Mononuclear cell (primary cell): ENCODE measurements around the gene TMEM72. TPM values are rescaled to one million over a fixed set of nuclear protein-coding genes. Genes with fewer than 3 reads are reported as not detected.
A peak's percentile ranks its signal among the peaks of the same experiment; 100 is the strongest.

Source experiments
- H3K27me3 ChIP-seq: 2 replicates; pipeline ENCODE4 v1.6.0; 2011; ENCODE audit warnings: low read length, control low read depth; ENCODE audit not compliant: insufficient read depth
- H3K4me1 ChIP-seq: 2 replicates; pipeline ENCODE4 v1.5.1; 2011; ENCODE audit warnings: mild to moderate bottlenecking, low read length, control low read depth; ENCODE audit not compliant: insufficient read depth
- H3K4me3 ChIP-seq: 2 replicates; pipeline ENCODE4 v1.5.1; 2011; ENCODE audit warnings: mild to moderate bottlenecking, low read length, moderate library complexity
- H3K9me3 ChIP-seq: 2 replicates; pipeline ENCODE4 v1.5.1; 2011; ENCODE audit warnings: low read depth, mild to moderate bottlenecking, control low read depth, low read length
- total RNA-seq: library from RNA; depleted of rRNA; stranded (reverse); fragments of >200 nt; gene quantifications from one replicate; pipeline ENCODE4 v1.2.3, GENCODE V29; 2012

TMEM72 gene
- total RNA-seq, 1 donor, result not detected

DNA sequence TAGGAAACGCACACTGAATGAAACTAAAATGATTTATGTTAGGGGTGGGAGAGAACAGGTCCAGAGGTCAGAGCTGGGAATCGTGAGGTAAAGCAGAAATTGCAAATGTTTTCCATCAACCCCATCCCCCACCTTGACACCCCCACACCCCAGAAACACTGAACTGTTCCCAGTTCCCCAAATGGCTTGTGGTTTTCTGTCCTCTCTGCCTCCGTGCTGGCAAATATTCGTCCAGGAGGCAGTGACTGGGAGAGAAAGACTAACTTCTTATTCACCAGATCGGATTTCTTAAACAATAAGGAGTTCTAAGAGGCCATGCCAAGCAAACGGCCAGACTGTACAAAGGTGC lies 47.7 kb downstream of the TMEM72 start:
- Histone ChIP-seq H3K9me3 (no peaks in the 10 kb centered on the region), H3K27me3 (no peaks in the 10 kb centered on the region), H3K4me3 (peak overlapping the region; percentile 87), H3K4me1 (peaks cover 68% of the 10 kb centered on the region)

DNA sequence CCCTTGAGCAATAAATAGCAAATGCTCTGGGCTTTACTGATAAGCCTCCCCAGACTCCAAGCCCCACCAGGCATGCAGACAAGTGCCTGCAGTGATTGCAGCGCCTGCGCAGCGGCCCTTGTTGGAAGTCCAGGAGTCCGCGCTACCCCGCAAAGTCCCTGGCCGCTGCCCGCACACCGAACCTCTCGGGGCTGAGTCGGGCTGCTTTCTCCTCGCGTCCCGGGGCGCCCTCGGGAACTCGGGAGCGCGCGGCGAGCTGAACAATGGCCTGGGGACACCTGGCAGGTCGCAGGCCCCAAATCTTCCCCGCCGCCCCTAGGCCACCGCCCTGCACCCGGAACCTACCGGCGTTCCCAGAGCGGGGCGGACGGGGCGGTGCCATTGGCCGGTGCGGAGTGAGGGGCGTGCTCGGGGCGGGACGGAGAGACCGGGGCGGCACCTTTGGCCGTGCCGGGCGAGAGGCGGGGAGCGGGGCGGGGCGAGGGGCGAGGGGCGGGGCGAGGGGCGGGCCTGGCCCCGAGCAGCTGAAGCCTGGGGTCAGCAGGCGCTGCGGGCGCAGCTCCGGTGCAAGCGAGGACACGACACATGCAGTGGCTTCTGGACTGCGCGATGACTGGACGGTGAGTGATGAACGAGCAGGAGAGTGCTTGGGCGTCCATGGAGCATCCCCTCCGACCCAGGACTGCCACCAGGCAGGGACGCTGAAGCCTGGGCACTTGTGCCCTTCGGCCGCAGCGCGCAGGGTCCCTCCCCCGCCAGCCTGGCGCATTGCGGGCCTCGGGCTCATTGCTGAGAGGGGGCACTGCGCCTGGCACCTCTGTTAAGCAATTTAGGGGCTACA lies 48.3 kb downstream of the TMEM72 start, which contains the start of gene RASSF4:
RASSF4 (plus strand) TSS at position 556 of the 841 bp plus-strand sequence. CDS start 10,401 bp downstream, outside the sequence.
- Histone ChIP-seq H3K27me3 (no peaks in the 10 kb centered on the region), H3K4me3 (peak within 1 kb of the TSS; percentile 87), H3K4me1 (peaks cover 74% of the 10 kb centered on the region), H3K9me3 (no peaks in the 10 kb centered on the region)

DNA sequence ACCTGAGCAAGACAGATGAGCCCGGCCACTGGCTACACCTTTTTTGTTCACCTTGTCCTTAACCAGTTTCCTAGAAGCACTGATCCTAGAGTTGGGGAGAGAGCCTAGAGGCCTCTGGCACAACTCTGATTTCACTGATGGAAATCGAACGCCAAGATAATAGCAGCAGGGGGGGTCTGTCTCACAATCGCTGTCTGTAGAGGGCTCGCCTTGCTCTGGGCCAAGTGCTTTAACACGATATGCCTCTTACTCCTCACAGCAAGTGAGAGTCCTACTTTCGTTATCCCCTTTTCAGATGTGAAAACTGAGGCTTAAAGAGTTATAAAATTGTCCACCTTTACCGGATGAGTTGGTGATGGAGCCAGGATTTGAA lies 48.9 kb downstream of the TMEM72 start:
- no peaks in the 10 kb centered on the region for H3K9me3 ChIP-seq
- peaks cover 80% of the 10 kb centered on the region for H3K4me1 ChIP-seq
- H3K4me3 ChIP-seq, result peak overlapping the region; percentile 87
- H3K27me3 ChIP-seq, result no peaks in the 10 kb centered on the region

DNA sequence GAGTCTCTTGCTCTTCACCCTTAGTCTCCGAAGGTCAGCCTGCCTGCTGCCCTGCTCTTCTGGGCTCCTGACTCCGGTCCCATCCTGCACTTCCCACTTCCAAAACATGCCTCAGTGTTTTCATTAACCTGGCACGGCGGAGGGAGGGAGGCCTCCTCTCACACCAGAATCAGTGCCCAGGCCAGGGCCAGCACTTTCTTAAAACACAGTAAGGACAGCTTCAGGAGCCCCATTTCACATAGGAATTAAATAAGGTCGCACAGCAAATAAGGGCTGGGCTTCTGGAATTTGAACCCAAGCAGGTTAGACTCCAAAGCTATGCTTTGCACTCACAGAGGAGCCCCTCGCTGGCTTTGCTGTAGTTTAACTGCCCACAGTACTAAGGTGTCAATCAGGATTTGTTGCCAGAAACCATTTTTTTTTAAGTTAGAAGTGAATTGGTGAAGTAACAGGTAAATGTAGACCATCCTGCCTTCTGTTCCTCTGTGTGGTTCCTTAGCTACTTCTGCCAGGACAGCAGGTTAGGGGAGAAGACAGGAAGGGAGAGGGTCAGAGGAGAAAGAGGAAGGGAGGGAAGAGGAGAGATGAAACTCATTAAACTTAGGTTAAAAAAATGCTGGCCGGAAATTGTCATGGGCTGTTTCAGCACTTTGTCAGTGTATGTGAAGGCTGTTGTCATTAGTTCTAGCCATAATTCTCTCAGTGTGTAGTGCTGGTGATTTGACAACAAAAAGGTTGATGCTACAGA lies 49.5 kb downstream of the TMEM72 start:
- Histone ChIP-seq H3K9me3 (no peaks in the 10 kb centered on the region), H3K4me1 (peaks cover 86% of the 10 kb centered on the region), H3K4me3 (peak overlapping the region; percentile 87), H3K27me3 (no peaks in the 10 kb centered on the region)

DNA sequence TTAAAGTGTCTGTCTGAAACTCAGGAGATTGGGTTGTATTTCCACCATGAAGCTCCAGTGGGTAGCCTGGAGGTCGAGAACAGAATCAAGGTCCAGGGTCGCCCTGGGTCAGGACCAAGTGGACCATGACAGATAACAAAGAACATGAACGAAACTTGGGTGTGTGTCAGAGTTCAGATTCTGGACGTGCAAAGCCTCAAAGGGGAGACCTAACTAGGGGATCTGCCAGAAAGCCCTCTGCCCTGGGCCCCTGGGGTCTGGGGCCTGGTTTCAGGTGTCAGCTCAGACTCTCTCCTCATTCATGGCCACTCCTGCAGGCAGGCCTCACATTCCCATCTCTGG lies 50.1 kb downstream of the TMEM72 start:
- Histone ChIP-seq H3K4me3 (peak overlapping the region; percentile 87), H3K27me3 (no peaks in the 10 kb centered on the region), H3K4me1 (peaks cover 91% of the 10 kb centered on the region), H3K9me3 (no peaks in the 10 kb centered on the region)

DNA sequence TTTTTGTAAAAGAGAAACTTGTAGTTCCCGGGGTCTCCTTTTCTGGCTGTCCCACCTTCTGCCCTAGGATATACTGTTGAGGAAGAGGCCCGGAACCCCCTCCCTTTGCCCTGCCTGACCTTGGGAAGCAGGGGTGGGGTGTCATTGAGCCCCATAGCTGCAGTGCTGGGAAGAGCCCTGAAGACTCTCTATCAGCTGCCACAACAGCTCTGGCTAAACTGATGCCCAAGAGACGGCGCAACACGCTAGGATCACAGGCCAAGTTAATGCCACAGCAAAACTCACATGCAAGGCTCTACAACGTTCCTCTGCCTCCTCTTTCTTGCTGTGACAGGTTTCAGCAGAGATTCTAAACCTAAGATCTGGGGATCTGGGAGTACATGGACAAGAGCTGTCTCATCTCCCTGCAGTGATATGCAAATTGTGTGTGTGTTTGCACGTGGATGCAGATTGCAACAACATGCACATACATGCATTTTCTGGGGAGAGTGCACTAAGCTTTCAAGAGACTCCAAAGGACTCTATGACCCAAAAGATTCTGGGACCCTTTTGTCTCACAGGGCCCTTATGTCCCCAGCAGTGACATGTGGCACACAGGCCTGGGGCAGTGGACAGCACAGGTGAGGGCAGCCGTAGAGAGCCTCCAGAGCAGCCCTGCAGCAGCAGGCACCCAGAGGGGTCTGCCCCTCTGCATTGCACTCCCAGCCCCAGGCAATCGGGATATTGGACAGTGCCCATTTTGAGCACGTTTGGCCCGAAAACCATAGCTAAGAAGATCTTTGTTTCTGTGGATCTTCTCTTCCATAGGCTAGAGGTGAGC lies 51.0 kb downstream of the TMEM72 start:
- Histone ChIP-seq H3K27me3 (no peaks in the 10 kb centered on the region), H3K9me3 (no peaks in the 10 kb centered on the region), H3K4me3 (no peak overlapping the region), H3K4me1 (peaks cover 94% of the 10 kb centered on the region)

DNA sequence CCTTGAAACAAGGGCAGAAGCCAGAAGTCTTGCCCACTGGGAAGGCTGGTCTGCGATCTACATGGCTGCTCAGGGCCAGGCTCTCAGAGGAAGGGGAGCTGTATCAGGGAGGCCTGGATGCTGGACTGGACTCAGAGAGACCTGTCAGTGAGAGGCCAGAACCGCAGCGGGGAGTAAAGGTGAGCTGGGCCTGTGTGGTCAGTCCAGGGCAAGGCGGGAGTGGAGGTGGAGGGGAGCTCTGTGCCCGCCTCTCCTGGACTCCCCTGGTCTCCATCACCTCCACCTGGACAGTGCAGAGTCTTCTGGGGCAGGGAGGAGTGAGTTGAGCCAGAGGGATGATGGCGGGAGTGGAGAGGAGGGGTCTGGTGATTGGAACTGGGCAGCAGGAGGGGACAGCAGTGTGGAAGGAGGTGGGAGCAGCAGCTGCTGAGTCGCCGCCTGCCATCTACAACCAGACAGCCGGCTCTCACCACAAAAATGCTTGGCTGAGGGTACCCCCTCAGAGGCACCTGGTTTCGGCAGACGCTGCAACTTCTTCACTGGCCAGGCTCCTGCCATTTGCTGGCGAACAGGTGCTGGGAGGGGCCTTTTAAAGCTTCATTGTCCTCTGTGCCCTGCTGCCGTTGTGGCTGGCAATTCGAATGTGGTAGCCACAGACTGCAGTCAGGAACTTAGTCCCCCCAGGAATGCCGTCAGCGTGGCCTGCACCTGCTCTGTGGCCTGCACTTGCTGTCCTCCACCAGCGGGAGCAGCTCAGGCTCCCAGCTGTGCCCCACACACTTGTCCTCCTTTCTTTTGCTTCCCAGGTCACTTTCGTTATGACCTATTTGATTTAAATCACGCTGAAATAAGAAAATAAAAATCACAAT lies 52.0 kb downstream of the TMEM72 start:
- Histone ChIP-seq H3K4me1 (peaks cover 94% of the 10 kb centered on the region), H3K27me3 (no peaks in the 10 kb centered on the region)

DNA sequence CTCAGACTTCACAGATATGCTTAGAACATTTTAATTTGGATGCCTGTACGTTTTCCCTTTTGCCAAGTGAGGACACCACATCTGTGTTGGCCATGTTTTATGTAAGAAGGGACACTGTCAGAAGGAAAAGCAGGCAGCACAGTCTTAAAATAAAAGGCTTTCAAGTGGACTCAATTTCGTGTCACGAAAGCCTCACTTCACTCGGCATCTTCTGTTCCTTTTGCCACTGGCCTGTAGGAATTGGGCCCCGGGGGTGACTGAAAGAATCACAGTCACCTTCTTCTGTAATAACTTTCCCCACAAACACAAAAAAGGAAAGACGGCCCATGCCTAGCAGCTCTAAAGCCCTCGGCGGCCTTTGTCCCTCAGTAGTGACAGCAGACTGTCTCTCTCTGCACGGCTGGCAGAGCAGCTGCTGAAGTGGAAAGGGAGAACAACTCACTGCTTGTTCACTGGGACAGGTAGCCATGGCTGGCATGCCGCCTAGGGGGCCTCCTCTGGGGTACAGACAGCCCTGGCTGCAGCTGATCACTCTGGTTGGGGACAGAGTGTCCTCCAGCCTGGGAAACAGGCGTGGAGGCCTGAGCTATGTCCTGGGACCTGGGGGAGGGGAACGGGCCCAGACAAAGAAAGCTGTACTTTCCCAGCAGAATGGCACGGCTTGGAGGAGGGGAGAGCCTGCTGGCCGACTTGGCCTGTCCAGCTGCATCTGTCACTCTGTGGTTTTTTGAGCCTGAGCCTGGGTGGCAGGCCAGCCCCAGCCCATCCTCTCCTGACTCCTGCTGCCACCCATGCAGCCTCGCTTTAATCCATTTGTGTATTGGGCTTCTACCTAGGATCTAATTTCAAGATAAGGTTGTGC lies 52.9 kb downstream of the TMEM72 start:
- no peak overlapping the region for H3K4me3 ChIP-seq

More for the DNA sequence above, 52.0 kb downstream of the TMEM72 start:
- H3K9me3 ChIP-seq, result no peaks in the 10 kb centered on the region
- H3K4me3 ChIP-seq, result no peak overlapping the region

DNA sequence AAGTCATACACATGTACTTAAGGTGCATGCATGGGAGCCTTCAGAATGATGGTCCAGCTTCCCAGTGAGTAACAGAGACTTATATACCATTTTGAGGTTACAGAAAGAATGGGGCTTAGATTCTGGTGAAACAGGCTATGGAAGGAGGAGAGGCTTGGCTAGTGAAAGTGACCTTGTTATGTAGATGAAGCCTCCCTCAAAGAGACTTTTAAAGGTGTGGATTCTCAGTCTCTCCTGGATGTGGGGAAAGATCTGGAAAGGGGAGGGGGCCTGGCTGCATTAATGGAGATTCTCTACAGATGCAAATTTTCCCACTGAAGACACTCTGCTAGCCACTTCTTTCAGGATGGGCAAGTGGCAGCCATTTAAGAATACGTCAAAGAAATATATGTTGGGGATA lies 54.0 kb downstream of the TMEM72 start:
- Histone ChIP-seq H3K4me3 (no peak overlapping the region), H3K27me3 (no peaks in the 10 kb centered on the region), H3K4me1 (peaks cover 99% of the 10 kb centered on the region), H3K9me3 (no peaks in the 10 kb centered on the region)

More for the DNA sequence above, 52.9 kb downstream of the TMEM72 start:
- Histone ChIP-seq H3K4me1 (peaks cover 94% of the 10 kb centered on the region), H3K9me3 (no peaks in the 10 kb centered on the region), H3K27me3 (no peaks in the 10 kb centered on the region)

DNA sequence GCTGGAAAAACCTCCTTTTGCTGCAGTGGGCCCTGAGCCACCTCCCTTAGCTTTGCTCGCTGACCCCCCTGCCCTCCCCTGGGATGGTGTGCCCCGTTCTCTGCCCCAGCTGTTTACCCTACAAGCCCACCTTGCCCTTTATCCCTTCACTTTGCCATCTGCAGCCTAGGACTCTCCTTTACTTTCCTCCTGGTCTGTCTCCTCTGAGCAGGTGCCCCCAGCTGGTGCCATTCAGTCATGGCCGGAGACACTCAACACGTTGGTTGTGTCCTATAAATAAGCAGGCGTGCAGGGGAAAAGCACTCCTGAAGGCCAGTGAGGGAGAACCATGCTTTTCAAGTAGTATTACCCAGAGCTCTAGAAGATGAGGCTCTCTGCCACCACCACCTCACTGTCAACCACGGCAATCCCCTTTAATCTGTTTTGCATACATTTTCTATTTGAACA lies 54.5 kb downstream of the TMEM72 start:
- Histone ChIP-seq H3K4me3 (no peak overlapping the region), H3K4me1 (peaks cover 98% of the 10 kb centered on the region), H3K27me3 (no peaks in the 10 kb centered on the region), H3K9me3 (no peaks in the 10 kb centered on the region)

DNA sequence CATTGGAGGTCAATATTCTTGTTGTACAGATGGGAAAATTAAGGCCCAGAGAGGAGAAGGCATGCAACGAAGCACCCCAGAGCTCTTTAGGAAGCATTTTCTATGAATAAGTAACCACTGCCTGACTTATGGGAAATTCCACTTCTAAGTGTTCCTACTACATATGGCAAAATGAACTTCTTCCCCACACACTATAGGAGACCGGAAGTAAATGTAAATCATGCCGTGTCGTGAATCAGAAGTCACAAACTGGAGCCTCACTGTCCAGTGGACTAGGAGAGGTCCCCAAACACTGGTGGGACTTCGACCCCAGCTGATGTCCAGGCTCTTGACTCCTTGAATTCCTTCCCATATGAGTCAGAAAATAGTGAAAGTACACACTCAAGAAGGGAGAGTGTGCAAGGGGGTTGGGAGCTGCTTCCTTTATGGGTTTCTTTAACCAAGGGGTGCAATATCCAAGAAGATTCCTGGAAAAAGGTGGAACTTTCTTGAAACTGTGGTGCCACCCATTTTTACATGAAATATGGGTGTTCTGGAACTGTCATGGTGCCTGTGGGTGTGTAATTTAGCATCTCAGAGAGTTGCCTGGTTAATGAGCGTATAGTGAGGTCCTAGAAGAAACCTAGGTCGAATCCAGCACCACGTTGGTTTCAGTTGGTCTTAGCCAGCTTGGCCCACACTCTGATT lies 55.1 kb downstream of the TMEM72 start:
- Histone ChIP-seq H3K4me1 (peaks cover 98% of the 10 kb centered on the region), H3K4me3 (no peak overlapping the region), H3K9me3 (no peaks in the 10 kb centered on the region), H3K27me3 (no peaks in the 10 kb centered on the region)

DNA sequence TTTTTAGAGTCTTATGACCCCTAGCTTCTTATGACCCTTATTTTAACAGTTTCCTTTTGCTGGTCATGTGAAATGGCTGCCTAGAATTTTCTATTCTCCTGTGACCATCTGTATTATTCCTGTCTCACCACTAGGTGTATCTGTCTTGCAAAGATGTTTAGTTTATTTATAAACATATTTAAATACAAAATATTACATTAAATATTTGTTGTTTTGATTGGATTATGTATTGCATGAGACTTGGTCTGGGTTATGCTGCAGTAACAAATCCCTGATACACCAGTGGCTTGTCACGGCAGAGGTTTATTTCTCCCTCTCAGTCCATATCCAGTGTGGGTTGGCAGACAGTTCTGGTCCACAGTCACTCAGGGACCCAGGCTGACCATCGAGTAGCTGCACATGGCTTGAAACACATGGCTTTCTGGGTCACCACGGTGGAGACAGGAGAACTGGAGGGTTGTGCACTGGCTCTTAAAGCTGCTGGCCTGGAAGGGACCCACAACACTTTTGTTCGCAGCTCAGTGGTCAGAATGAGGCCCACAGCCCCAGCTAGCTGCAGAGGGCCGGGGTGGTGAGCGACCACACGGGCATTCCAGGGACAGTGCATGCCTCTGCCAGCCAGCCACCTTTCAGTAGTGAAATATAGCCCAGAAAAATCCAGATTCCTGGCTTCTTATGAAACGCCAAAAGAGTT lies 55.8 kb downstream of the TMEM72 start:
- H3K9me3 ChIP-seq, result no peaks in the 10 kb centered on the region
- no peak overlapping the region for H3K4me3 ChIP-seq
- H3K27me3 ChIP-seq, result no peaks in the 10 kb centered on the region
- peaks cover 98% of the 10 kb centered on the region for H3K4me1 ChIP-seq

DNA sequence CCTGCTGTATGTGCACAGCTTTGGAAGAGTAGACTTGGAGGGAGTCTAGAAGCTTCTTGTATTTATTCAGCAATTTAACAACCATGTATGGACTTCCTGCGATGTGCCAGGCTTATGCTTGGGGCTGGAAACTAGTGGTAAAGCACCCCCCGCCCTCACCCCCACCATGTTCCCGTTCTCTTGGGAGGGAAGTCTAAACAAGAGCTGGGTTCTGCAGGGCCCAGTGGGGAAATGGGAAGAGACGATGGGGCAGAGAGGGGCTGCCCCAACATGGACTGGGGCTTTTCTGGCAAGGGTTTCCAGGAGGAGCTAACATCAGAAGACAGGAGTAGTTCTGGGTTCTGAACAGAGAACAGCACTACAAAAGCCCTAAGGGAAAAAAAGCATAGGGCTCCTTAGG lies 56.5 kb downstream of the TMEM72 start:
- Histone ChIP-seq H3K4me3 (no peak overlapping the region), H3K4me1 (peaks cover 98% of the 10 kb centered on the region)

More for the DNA sequence above, 56.5 kb downstream of the TMEM72 start:
- Histone ChIP-seq H3K9me3 (no peaks in the 10 kb centered on the region), H3K27me3 (no peaks in the 10 kb centered on the region)
